HepG2 (cell line): ENCODE data around the gene NABP1. TPM values are rescaled to one million over a fixed set of nuclear protein-coding genes. Genes with fewer than 3 reads are reported as not detected.

ENCODE experiments used
- ATAC-seq: fragments of 200-7000 bp; cut with Tn5 transposase; 3 replicates; pipeline ENCODE4 v1.9.1; 2020; ENCODE audit warnings: mild to moderate bottlenecking, moderate library complexity
- BruUV-seq: library from RNA; stranded (reverse); fragments of 400-500 nt; replicated peaks from 2 replicates; lab custom pipeline; 2021; lab: Mats Ljungman, UMichigan
- CTCF ChIA-PET: fragments of 300-600 bp; formaldehyde crosslinking; extraction: SDS; loops from one replicate; lab custom pipeline; 2021; ENCODE audit warnings: low total read pairs, inconsistent platforms, low intra/inter-chr PET ratio; lab: Yijun Ruan, JAX
- POLR2A ChIA-PET: fragments of 350-600 bp; sonication (Branson Sonifier 250); formaldehyde crosslinking; loops from one replicate; lab custom pipeline; 2020; ENCODE audit warnings: antibody characterized with exemption, inconsistent platforms; lab: Yijun Ruan, JAX
- DNase-seq: peaks from one replicate; pipeline ENCODE4 v3.0.0-alpha.2; 2015; ENCODE audit warnings: low spot score
- FAIRE-seq: peaks from 3 replicates; lab custom pipeline; 2011; peaks lifted over from hg19 to GRCh38; lab: Jason Lieb, UNC
- H2AFZ ChIP-seq: one replicate; pipeline ENCODE4 v1.6.1; 2011; ENCODE audit warnings: low read length, inconsistent platforms
- H3K27ac ChIP-seq: fragments of 300-600 bp; 3 replicates; pipeline ENCODE4 v1.8.0; 2011; ENCODE audit warnings: mixed run types, mild to moderate bottlenecking, mixed read lengths, low read length, inconsistent platforms; ENCODE audit not compliant: insufficient read depth; ENCODE audit errors: extremely low read length
- H3K27me3 ChIP-seq, 2 experiments: fragments of 200-600 bp in 1 of 2; 2 replicates in 1 of 2; 3 replicates in 1 of 2; pipeline versions ENCODE4 v1.6.0 to v1.8.0; 2011; ENCODE audit warnings: low read length in 2 of 2, mild to moderate bottlenecking in 2 of 2, moderate library complexity in 2 of 2, inconsistent platforms in 1 of 2; ENCODE audit not compliant: insufficient read depth in 2 of 2, control insufficient read depth in 1 of 2
- H3K36me3 ChIP-seq, 2 experiments: fragments of 200-600 bp in 1 of 2; replicated peaks in 1 of 2; 2 replicates in 1 of 2; 3 replicates in 1 of 2; pipeline versions ENCODE4 v1.5.1 to v1.8.0; 2011; ENCODE audit warnings: low read length in 2 of 2, inconsistent platforms in 1 of 2; ENCODE audit not compliant: insufficient read depth in 2 of 2, control insufficient read depth in 1 of 2
- H3K4me1 ChIP-seq: 2 replicates; pipeline ENCODE4 v1.5.1; 2012; ENCODE audit warnings: low read length, inconsistent platforms; ENCODE audit not compliant: insufficient read depth
- H3K4me2 ChIP-seq: 2 replicates; pipeline ENCODE4 v1.6.0; 2011; ENCODE audit warnings: low read depth, low read length, inconsistent platforms
- H3K4me3 ChIP-seq, 3 experiments: fragments of 200-600 bp in 1 of 3; sonication (generic), shearing (Covaris generic) in 1 of 3; replicated peaks in 1 of 3; 2 replicates each; pipeline ENCODE4 v1.5.1; 2011 to 2016; ENCODE audit warnings: low read length in 3 of 3, inconsistent platforms in 2 of 3, low read depth in 2 of 3, mild to moderate bottlenecking in 2 of 3, control low read depth in 1 of 3, mixed read lengths in 1 of 3; ENCODE audit not compliant: insufficient read depth in 1 of 3
- H3K79me2 ChIP-seq: one replicate; pipeline ENCODE4 v1.6.1; 2011; ENCODE audit warnings: low read length, inconsistent platforms; ENCODE audit not compliant: insufficient read depth
- H3K9ac ChIP-seq: 2 replicates; pipeline ENCODE4 v1.6.0; 2011; ENCODE audit warnings: mild to moderate bottlenecking, low read depth, low read length, inconsistent platforms; ENCODE audit not compliant: insufficient read depth
- H3K9me3 ChIP-seq: 2 replicates; pipeline ENCODE4 v1.5.1; 2012; ENCODE audit warnings: mild to moderate bottlenecking, low read length
- H4K20me1 ChIP-seq: 2 replicates; pipeline ENCODE4 v1.6.0; 2011; ENCODE audit warnings: inconsistent platforms, mild to moderate bottlenecking, low read length, moderate library complexity; ENCODE audit not compliant: insufficient read depth
- ASH2L ChIP-seq: fragments of 300-600, 200-600 bp; sonication (generic); IDR thresholded peaks from 2 replicates; pipeline ENCODE4 v1.7.0; 2017; ENCODE audit warnings: low read depth, mild to moderate bottlenecking, moderate library complexity, mixed read lengths, low read length; ENCODE audit not compliant: insufficient read length
- CBFB ChIP-seq: sonication (generic); formaldehyde crosslinking; IDR thresholded peaks from 2 replicates; pipeline ENCODE4 v1.4.0; 2020; ENCODE audit warnings: missing genetic modification reagents
- CREM ChIP-seq, 2 experiments: sonication (generic) in 1 of 2; formaldehyde crosslinking in 1 of 2; IDR thresholded peaks; 2 replicates each; pipeline versions ENCODE4 v1.4.0 to v1.6.1; 2016 to 2020; ENCODE audit warnings: antibody characterized with exemption in 1 of 2, mild to moderate bottlenecking in 1 of 2, missing genetic modification reagents in 1 of 2
- EHMT2 ChIP-seq: fragments of 200-600 bp; sonication (generic); IDR thresholded peaks from 2 replicates; pipeline ENCODE4 v1.7.0; 2017; ENCODE audit warnings: antibody characterized with exemption, low read depth, low read length, borderline replicate concordance
- EP300 ChIP-seq, 3 experiments: sonication (generic) in 1 of 3; formaldehyde crosslinking in 1 of 3; IDR thresholded peaks; 2 replicates each; pipeline versions ENCODE4 v1.5.1 to v1.6.1; 2011 to 2020; ENCODE audit warnings: low read depth in 2 of 3, low read length in 2 of 3, borderline replicate concordance in 1 of 3, improper control_type of control experiment in 1 of 3, mild to moderate bottlenecking in 1 of 3, missing genetic modification reagents in 1 of 3, moderate library complexity in 1 of 3
- FOSL2 ChIP-seq: sonication (generic); formaldehyde crosslinking; IDR thresholded peaks from 2 replicates; pipeline ENCODE4 v1.4.0; 2020; ENCODE audit warnings: missing genetic modification reagents
- HMG20A ChIP-seq: IDR thresholded peaks from 2 replicates; pipeline ENCODE4 v1.6.1; 2016; ENCODE audit warnings: borderline replicate concordance
- IRF9 ChIP-seq: sonication (generic); formaldehyde crosslinking; IDR thresholded peaks from 2 replicates; pipeline ENCODE4 v1.8.0; 2022; ENCODE audit warnings: missing genetic modification reagents, mild to moderate bottlenecking, borderline replicate concordance
- MXI1 ChIP-seq: IDR thresholded peaks from 3 replicates; pipeline ENCODE4 v1.6.1; 2012; ENCODE audit warnings: low read depth, low read length, inconsistent platforms, borderline replicate concordance
- PCBP2 ChIP-seq: fragments of 200-400 bp; formaldehyde crosslinking; optimal IDR thresholded peaks from 2 replicates; pipeline ENCODE3; 2018; ENCODE audit warnings: low read length, low read depth; ENCODE audit not compliant: poor library complexity, severe bottlenecking
- TCF7 ChIP-seq: sonication (generic); IDR thresholded peaks from 2 replicates; pipeline ENCODE4 v1.6.1; 2016; ENCODE audit warnings: antibody characterized with exemption, low read depth
- TCF7L2 ChIP-seq: IDR thresholded peaks from 2 replicates; pipeline ENCODE4 v1.6.1; 2011; ENCODE audit warnings: mild to moderate bottlenecking, low read depth, low read length, moderate library complexity
- ZNF772 ChIP-seq: sonication (generic); formaldehyde crosslinking; IDR thresholded peaks from 2 replicates; pipeline ENCODE4 v1.5.0; 2020; ENCODE audit warnings: mild to moderate bottlenecking, missing genetic modification reagents
- ZNF792 ChIP-seq: IDR thresholded peaks from 2 replicates; pipeline ENCODE4 v1.6.1; 2016
- in situ Hi-C: cut with HindIII; loops from 2 replicates; pipeline ENCODE4 v1.10.0; 2017; ENCODE audit warnings: low pct_unique_long_range_greater_than_20kb; ENCODE audit not compliant: extremely low pct_ligation_motif_present
- intact Hi-C: fragments of 100-400 bp; cut with micrococcal nuclease; formaldehyde crosslinking; loops from one replicate; pipeline ENCODE4 v1.10.0; 2022; ENCODE audit not compliant: unreplicated experiment
- polyA plus RNA-seq, 8 experiments: library from polyadenylated mRNA; depleted of rRNA in 3 of 8; stranded (reverse) in 7 of 8; unstranded in 1 of 8; fragments of >200 nt; fragmentation: Illumina TruSeq in 4 of 8; extraction: Trizol in 4 of 8; gene quantifications; 2 replicates each; pipeline versions ENCODE4 v1.2.1 to v1.2.3, GENCODE V29; 2011 to 2016; ENCODE audit warnings: low read depth in 4 of 8, missing spikeins in 1 of 8, mixed read lengths in 1 of 8; ENCODE audit not compliant: insufficient read depth in 1 of 8
- total RNA-seq, 5 experiments: library from RNA; depleted of rRNA; stranded (reverse); fragments of >200 nt; fragmentation: Illumina TruSeq; extraction: Trizol; gene quantifications; 2 replicates each; pipeline ENCODE4 v1.2.3, GENCODE V29; 2016; ENCODE audit warnings: low read depth in 1 of 5
- TF ChIP-seq, protein P1 (sequence below): IDR thresholded peaks from 2 replicates; pipeline ENCODE4 v1.6.1; 2012; ENCODE audit warnings: low read depth, low read length, improper control_type of control experiment

NABP1 gene
- total and polyA plus RNA-seq, 2 of the 13 experiments (the other 11 are each of a cell fraction or from before 2014, with no cell fraction given), result 14.9 to 19.8 TPM

DNA sequence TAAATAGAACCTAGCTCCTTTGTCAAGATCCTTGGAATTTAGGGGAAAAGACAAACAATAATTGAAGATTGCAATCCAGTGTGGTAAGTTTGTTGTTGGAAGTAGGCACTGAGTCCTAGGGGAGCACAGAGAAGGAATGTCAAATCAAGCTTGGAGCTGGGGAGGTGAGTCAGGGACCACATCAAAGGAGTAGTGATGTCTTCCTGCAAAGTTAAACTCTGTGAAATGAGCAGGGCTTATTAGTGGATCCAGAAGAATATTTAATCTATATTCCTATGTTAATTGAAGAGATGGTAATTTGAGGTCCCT, 41.7 kb upstream of the NABP1 start:
- intact Hi-C loops, result loop anchor here (2.0 to 5.0 kb wide), 4 partner anchors 13 to 231 kb away; no protein-coding TSS in a partner anchor
- H4K20me1 ChIP-seq, result no peaks in the 10 kb centered on the region
- H3K9me3 ChIP-seq, result no peaks in the 10 kb centered on the region
- POLR2A ChIA-PET, result interaction anchor here (1.1 to 4.7 kb wide), 3 partner anchors 10 to 52 kb away, joined by 5 to 153 read pairs (median 17); partner anchors contain the start of gene NABP1
- TF ChIP-seq, protein P1, sequence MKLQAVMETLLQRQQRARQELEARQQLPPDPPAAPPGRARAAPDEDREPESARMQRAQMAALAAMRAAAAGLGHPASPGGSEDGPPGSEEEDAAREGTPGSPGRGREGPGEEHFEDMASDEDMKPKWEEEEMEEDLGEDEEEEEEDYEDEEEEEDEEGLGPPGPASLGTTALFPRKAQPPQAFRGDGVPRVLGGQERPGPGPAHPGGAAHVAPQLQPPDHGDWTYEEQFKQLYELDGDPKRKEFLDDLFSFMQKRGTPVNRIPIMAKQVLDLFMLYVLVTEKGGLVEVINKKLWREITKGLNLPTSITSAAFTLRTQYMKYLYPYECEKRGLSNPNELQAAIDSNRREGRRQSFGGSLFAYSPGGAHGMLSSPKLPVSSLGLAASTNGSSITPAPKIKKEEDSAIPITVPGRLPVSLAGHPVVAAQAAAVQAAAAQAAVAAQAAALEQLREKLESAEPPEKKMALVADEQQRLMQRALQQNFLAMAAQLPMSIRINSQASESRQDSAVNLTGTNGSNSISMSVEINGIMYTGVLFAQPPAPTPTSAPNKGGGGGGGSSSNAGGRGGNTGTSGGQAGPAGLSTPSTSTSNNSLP, result peak; percentile 3; the same call in 1 of the 2 replicates
- TF ChIP-seq IRF9 (CRISPR knock-in tag), result no peak
- TF ChIP-seq TCF7, result peak; percentile 52; the same call in 1 of the 2 replicates
- TF ChIP-seq HMG20A (CRISPR knock-in tag), result peak; percentile 9; the same call in 1 of the 2 replicates
- TF ChIP-seq EP300 (IDR thresholded peaks at IDR 0.05; ENCODE audit: low read depth in 2 of 2, low read length in 2 of 2), result peak in 1 of 2 experiments; percentile 34; a peak in 1 of 4 replicates
- TF ChIP-seq EP300 (CRISPR knock-in tag; IDR thresholded peaks at IDR 0.05; ENCODE audit: borderline replicate concordance), result no peak
- TF ChIP-seq CBFB (CRISPR knock-in tag), result 0 out of 2 replicates have a peak, but pooled peaks have one; percentile 21
- peak; percentile 39; the same call in 1 of the 2 replicates for TF ChIP-seq TCF7L2
- TF ChIP-seq CREM (IDR thresholded peaks at IDR 0.05), result peak; percentile 6; the same call in 1 of the 2 replicates
- no peak for TF ChIP-seq CREM (CRISPR knock-in tag; IDR thresholded peaks at IDR 0.05)
- 0 out of 2 replicates have a peak, but pooled peaks have one; percentile 14 for TF ChIP-seq EHMT2
- no peak for TF ChIP-seq ASH2L
- TF ChIP-seq FOSL2, result peak; percentile 87
- 0 out of 2 replicates have a peak, but pooled peaks have one; percentile 32 for TF ChIP-seq ZNF772
- TF ChIP-seq MXI1, result 0 out of 3 replicates have a peak, but pooled peaks have one; percentile 1
- peak; percentile 22; the same call in 1 of the 2 replicates for TF ChIP-seq ZNF792 (CRISPR knock-in tag)
- no peak for TF ChIP-seq PCBP2
- peak overlapping the region; percentile 30; the same call in 1 of the 2 replicates for H3K9ac ChIP-seq
- H3K4me2 ChIP-seq, result peak overlapping the region; percentile 66
- ATAC-seq (no peak), FAIRE-seq (peak; percentile 18), DNase-seq (peak; percentile 68)
- H3K79me2 ChIP-seq, result no peaks in the 10 kb centered on the region
- CTCF ChIA-PET, result no interaction called here
- no peak overlapping the region for H3K4me3 ChIP-seq
- in situ Hi-C loops, result loop anchor here (5.0 kb wide), 1 partner anchor 41 kb away; the partner anchor contains the start of gene NABP1
- TSS peak; percentile 64 for BruUV-seq
- peak overlapping the region; percentile 75 for H3K27ac ChIP-seq
- no peaks in the 10 kb centered on the region for H3K27me3 ChIP-seq
- H3K36me3 ChIP-seq, result no peaks in the 10 kb centered on the region
- no peak overlapping the region for H2AFZ ChIP-seq
- H3K4me1 ChIP-seq, result peaks cover 50% of the 10 kb centered on the region
